ENCODE results near the gene LRRC43.

Gene LRRC43

GRCh38 chr12:122140467-122141257, 42.3 kb upstream of the LRRC43 start:
- Histone ChIP-seq H3K27ac (ENCODE audit: low read length) (no peak overlapping the region), H3K27me3 (ENCODE audit: control insufficient read depth in 1 of 2, insufficient read depth in 2 of 2, low read length in 2 of 2) (no peaks in the 10 kb centered on the region), H3K4me3 (ENCODE audit: low read length in 2 of 2) (no peak overlapping the region), H3K9ac (ENCODE audit: low read length in 2 of 2) (no peak overlapping the region), H3K4me1 (ENCODE audit: control insufficient read depth, insufficient read depth, low read length) (no peaks in the 10 kb centered on the region), H3K9me3 (ENCODE audit: control insufficient read depth in 2 of 2, low read length in 2 of 2) (no peaks in the 10 kb centered on the region), H3K36me3 (ENCODE audit: control insufficient read depth in 2 of 2, insufficient read depth in 2 of 2, low read length in 2 of 2) (peaks cover 58 to 65% of the 10 kb centered on the region in 2 donors)

- Histone ChIP-seq H3K9ac (ENCODE audit: low read length in 2 of 2) (no peak overlapping the region), H3K36me3 (ENCODE audit: control insufficient read depth in 2 of 2, insufficient read depth in 2 of 2, low read length in 2 of 2) (peaks cover 55 to 57% of the 10 kb centered on the region in 2 donors), H3K27me3 (ENCODE audit: control insufficient read depth in 1 of 2, insufficient read depth in 2 of 2, low read length in 2 of 2) (no peaks in the 10 kb centered on the region), H3K27ac (ENCODE audit: low read length) (no peak overlapping the region), H3K4me1 (ENCODE audit: control insufficient read depth, insufficient read depth, low read length) (no peaks in the 10 kb centered on the region), H3K4me3 (ENCODE audit: low read length in 2 of 2) (no peak overlapping the region), H3K9me3 (ENCODE audit: control insufficient read depth in 2 of 2, low read length in 2 of 2) (no peaks in the 10 kb centered on the region)
Measured at GRCh38 chr12:122141911-122142725, 40.8 kb upstream of the LRRC43 start.

- Histone ChIP-seq H3K27ac (ENCODE audit: low read length) (no peak overlapping the region), H3K9me3 (ENCODE audit: control insufficient read depth in 2 of 2, low read length in 2 of 2) (no peaks in the 10 kb centered on the region), H3K36me3 (ENCODE audit: control insufficient read depth in 2 of 2, insufficient read depth in 2 of 2, low read length in 2 of 2) (peaks cover 47 to 54% of the 10 kb centered on the region in 2 donors), H3K27me3 (ENCODE audit: control insufficient read depth in 1 of 2, insufficient read depth in 2 of 2, low read length in 2 of 2) (no peaks in the 10 kb centered on the region), H3K4me3 (ENCODE audit: low read length in 2 of 2) (no peak overlapping the region), H3K9ac (ENCODE audit: low read length in 2 of 2) (no peak overlapping the region), H3K4me1 (ENCODE audit: control insufficient read depth, insufficient read depth, low read length) (no peaks in the 10 kb centered on the region)
Measured at GRCh38 chr12:122142857-122143256, 40.1 kb upstream of the LRRC43 start.

GRCh38 chr12:122144885-122145284, 38.0 kb upstream of the LRRC43 start:
- Histone ChIP-seq H3K27ac (ENCODE audit: low read length) (no peak overlapping the region), H3K9me3 (ENCODE audit: control insufficient read depth in 2 of 2, low read length in 2 of 2) (no peaks in the 10 kb centered on the region), H3K9ac (ENCODE audit: low read length in 2 of 2) (no peak overlapping the region), H3K4me3 (ENCODE audit: low read length in 2 of 2) (no peak overlapping the region), H3K36me3 (ENCODE audit: control insufficient read depth in 2 of 2, insufficient read depth in 2 of 2, low read length in 2 of 2) (peaks cover 32 to 37% of the 10 kb centered on the region in 2 donors), H3K4me1 (ENCODE audit: control insufficient read depth, insufficient read depth, low read length) (peaks cover 9% of the 10 kb centered on the region), H3K27me3 (ENCODE audit: control insufficient read depth in 1 of 2, insufficient read depth in 2 of 2, low read length in 2 of 2) (no peaks in the 10 kb centered on the region)

- Histone ChIP-seq H3K9ac (ENCODE audit: low read length in 2 of 2) (no peak overlapping the region), H3K27ac (ENCODE audit: low read length) (no peak overlapping the region), H3K27me3 (ENCODE audit: control insufficient read depth in 1 of 2, insufficient read depth in 2 of 2, low read length in 2 of 2) (no peaks in the 10 kb centered on the region), H3K4me1 (ENCODE audit: control insufficient read depth, insufficient read depth, low read length) (peaks cover 9% of the 10 kb centered on the region), H3K4me3 (ENCODE audit: low read length in 2 of 2) (no peak overlapping the region), H3K36me3 (ENCODE audit: control insufficient read depth in 2 of 2, insufficient read depth in 2 of 2, low read length in 2 of 2) (peaks cover 29 to 33% of the 10 kb centered on the region in 2 donors), H3K9me3 (ENCODE audit: control insufficient read depth in 2 of 2, low read length in 2 of 2) (no peaks in the 10 kb centered on the region)
Measured at GRCh38 chr12:122145505-122146330, 37.2 kb upstream of the LRRC43 start.

- Histone ChIP-seq H3K4me1 (ENCODE audit: control insufficient read depth, insufficient read depth, low read length) (peaks cover 9% of the 10 kb centered on the region), H3K9me3 (ENCODE audit: control insufficient read depth in 2 of 2, low read length in 2 of 2) (no peaks in the 10 kb centered on the region), H3K36me3 (ENCODE audit: control insufficient read depth in 2 of 2, insufficient read depth in 2 of 2, low read length in 2 of 2) (peaks cover 10 to 13% of the 10 kb centered on the region in 2 donors), H3K4me3 (ENCODE audit: low read length in 2 of 2) (no peak overlapping the region), H3K27me3 (ENCODE audit: control insufficient read depth in 1 of 2, insufficient read depth in 2 of 2, low read length in 2 of 2) (no peaks in the 10 kb centered on the region), H3K9ac (ENCODE audit: low read length in 2 of 2) (no peak overlapping the region), H3K27ac (ENCODE audit: low read length) (no peak overlapping the region)
Measured at GRCh38 chr12:122147514-122148290, 35.2 kb upstream of the LRRC43 start.

- peaks cover 9% of the 10 kb centered on the region for H3K4me1 ChIP-seq (ENCODE audit: control insufficient read depth, insufficient read depth, low read length)
- H3K9me3 ChIP-seq (ENCODE audit: control insufficient read depth in 2 of 2, low read length in 2 of 2): no peaks in the 10 kb centered on the region
- no peak overlapping the region for H3K27ac ChIP-seq (ENCODE audit: low read length)
- no peak overlapping the region for H3K4me3 ChIP-seq (ENCODE audit: low read length in 2 of 2)
- no peaks in the 10 kb centered on the region for H3K27me3 ChIP-seq (ENCODE audit: control insufficient read depth in 1 of 2, insufficient read depth in 2 of 2, low read length in 2 of 2)
- H3K36me3 ChIP-seq (ENCODE audit: control insufficient read depth in 2 of 2, insufficient read depth in 2 of 2, low read length in 2 of 2): peaks cover 2 to 5% of the 10 kb centered on the region in 2 donors
- H3K9ac ChIP-seq (ENCODE audit: low read length in 2 of 2): no peak overlapping the region
Measured at GRCh38 chr12:122148657-122149056, 34.3 kb upstream of the LRRC43 start.

DNA sequence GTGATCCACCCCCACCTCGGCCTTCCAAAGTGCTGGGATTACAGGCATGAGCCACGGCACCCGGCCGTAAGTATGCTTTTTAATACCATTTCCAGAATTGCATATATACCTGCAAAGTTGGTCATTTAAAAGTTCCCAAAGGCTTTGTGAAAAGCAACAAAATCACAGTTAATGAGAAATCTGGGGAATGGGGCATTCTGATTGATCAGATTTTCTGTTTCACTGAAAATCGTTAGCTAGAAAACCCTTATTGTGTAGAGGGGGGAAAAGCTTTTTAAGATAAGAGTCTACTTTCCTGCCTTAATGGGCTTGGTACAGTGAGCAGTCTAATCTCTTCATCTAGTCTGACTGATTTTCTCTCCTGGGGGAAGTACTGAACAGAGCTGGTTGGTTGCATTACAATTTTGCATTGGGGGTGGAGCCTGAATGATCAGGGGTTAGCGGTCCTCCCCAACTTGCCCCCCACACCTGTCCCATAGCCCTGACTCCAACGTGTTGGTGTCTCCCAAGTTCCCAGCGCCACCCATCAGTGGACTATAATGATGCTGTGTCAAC, 32.7 kb upstream of the LRRC43 start:
- Histone ChIP-seq H3K4me3 (ENCODE audit: low read length in 2 of 2) (no peak overlapping the region), H3K27me3 (ENCODE audit: control insufficient read depth in 1 of 2, insufficient read depth in 2 of 2, low read length in 2 of 2) (no peaks in the 10 kb centered on the region), H3K36me3 (ENCODE audit: control insufficient read depth in 2 of 2, insufficient read depth in 2 of 2, low read length in 2 of 2) (no peaks in the 10 kb centered on the region), H3K27ac (ENCODE audit: low read length) (no peak overlapping the region), H3K9ac (ENCODE audit: low read length in 2 of 2) (no peak overlapping the region), H3K4me1 (ENCODE audit: control insufficient read depth, insufficient read depth, low read length) (peaks cover 9% of the 10 kb centered on the region), H3K9me3 (ENCODE audit: control insufficient read depth in 2 of 2, low read length in 2 of 2) (no peaks in the 10 kb centered on the region)

- Histone ChIP-seq H3K36me3 (ENCODE audit: control insufficient read depth in 2 of 2, insufficient read depth in 2 of 2, low read length in 2 of 2) (no peaks in the 10 kb centered on the region), H3K27ac (ENCODE audit: low read length) (no peak overlapping the region), H3K9me3 (ENCODE audit: control insufficient read depth in 2 of 2, low read length in 2 of 2) (no peaks in the 10 kb centered on the region), H3K4me1 (ENCODE audit: control insufficient read depth, insufficient read depth, low read length) (peaks cover 9% of the 10 kb centered on the region), H3K9ac (ENCODE audit: low read length in 2 of 2) (no peak overlapping the region), H3K4me3 (ENCODE audit: low read length in 2 of 2) (no peak overlapping the region), H3K27me3 (ENCODE audit: control insufficient read depth in 1 of 2, insufficient read depth in 2 of 2, low read length in 2 of 2) (no peaks in the 10 kb centered on the region)
Measured at GRCh38 chr12:122152754-122153153, 30.2 kb upstream of the LRRC43 start.

GRCh38 chr12:122155705-122156104, 27.2 kb upstream of the LRRC43 start:
- Histone ChIP-seq H3K9ac (ENCODE audit: low read length in 2 of 2) (no peak overlapping the region), H3K27ac (ENCODE audit: low read length) (no peak overlapping the region), H3K9me3 (ENCODE audit: control insufficient read depth in 2 of 2, low read length in 2 of 2) (no peaks in the 10 kb centered on the region), H3K27me3 (ENCODE audit: control insufficient read depth in 1 of 2, insufficient read depth in 2 of 2, low read length in 2 of 2) (no peaks in the 10 kb centered on the region), H3K4me1 (ENCODE audit: control insufficient read depth, insufficient read depth, low read length) (no peaks in the 10 kb centered on the region), H3K4me3 (ENCODE audit: low read length in 2 of 2) (no peak overlapping the region), H3K36me3 (ENCODE audit: control insufficient read depth in 2 of 2, insufficient read depth in 2 of 2, low read length in 2 of 2) (no peaks in the 10 kb centered on the region)

Measured in stomach smooth muscle (tissue), 2 donors.